ENCODE measurements around the gene EDIL3. TPM values are rescaled to one million over a fixed set of nuclear protein-coding genes. Genes with fewer than 3 reads are reported as not detected.

Gene EDIL3
- total and polyA plus RNA-seq, 2 of the 13 experiments (the other 11 are each of a cell fraction or from before 2014, with no cell fraction given): 0.01 TPM; not detected in 1

GRCh38 chr5:84406111-84406510 is 21.4 kb upstream of the EDIL3 start:
- Histone ChIP-seq H3K79me2 (ENCODE audit: insufficient read depth, low read length) (no peaks in the 10 kb centered on the region), H2AFZ (ENCODE audit: low read length) (no peak overlapping the region), H3K9ac (ENCODE audit: insufficient read depth, low read depth, low read length) (no peak overlapping the region), H3K4me2 (ENCODE audit: low read depth, low read length) (no peak overlapping the region), H3K36me3 (replicated peaks in 1 of 2; ENCODE audit: control insufficient read depth in 1 of 2, insufficient read depth in 2 of 2, low read length in 2 of 2) (no peaks in the 10 kb centered on the region), H3K27ac (ENCODE audit: extremely low read length, insufficient read depth, low read length) (no peak overlapping the region), H3K4me1 (ENCODE audit: insufficient read depth, low read length) (no peaks in the 10 kb centered on the region), H3K27me3 (ENCODE audit: control insufficient read depth in 1 of 2, insufficient read depth in 2 of 2, low read length in 2 of 2) (no peaks in the 10 kb centered on the region), H3K9me3 (ENCODE audit: low read length) (no peaks in the 10 kb centered on the region), H3K4me3 (replicated peaks in 1 of 3; ENCODE audit: insufficient read depth in 1 of 3, low read depth in 2 of 3, low read length in 3 of 3) (no peak overlapping the region), H4K20me1 (ENCODE audit: insufficient read depth, low read length) (no peaks in the 10 kb centered on the region)
- WGBS (ENCODE audit: low lambda C conversion rate): 0% methylated on average over 1 of the region's 1 CpG
- no peak for DNase-seq (ENCODE audit: low spot score)
- FAIRE-seq: no peak
- TF ChIP-seq PTBP1 (IDR thresholded peaks at IDR 0.05; ENCODE audit: low read depth, low read length, poor library complexity, severe bottlenecking): no peak
- no peak for TF ChIP-seq PPARG (CRISPR knock-in tag; conservative IDR thresholded peaks at IDR 0.05)
- no peak for TF ChIP-seq CBX2 (IDR thresholded peaks at IDR 0.05; ENCODE audit: low read depth, low read length)
- no peak for TF ChIP-seq CBX2 (CRISPR knock-in tag; IDR thresholded peaks at IDR 0.05; ENCODE audit: low read depth)
- no peak for TF ChIP-seq ZNF343 (CRISPR knock-in tag; IDR thresholded peaks at IDR 0.05)
- no peak for TF ChIP-seq NFIC (IDR thresholded peaks at IDR 0.05; ENCODE audit: low read length)
- TF ChIP-seq SOX13 (IDR thresholded peaks at IDR 0.05): no peak
- TF ChIP-seq SOX13 (CRISPR knock-in tag; conservative IDR thresholded peaks at IDR 0.05 in 1 of 2, IDR thresholded peaks at IDR 0.05 in 1 of 2): no peak
- TF ChIP-seq ZNF225 (CRISPR knock-in tag; IDR thresholded peaks at IDR 0.05): no peak
- no peak for TF ChIP-seq RXRA (CRISPR knock-in tag; IDR thresholded peaks at IDR 0.05)
- no peak for TF ChIP-seq SNAI1 (CRISPR knock-in tag; IDR thresholded peaks at IDR 0.05; ENCODE audit: borderline replicate concordance)
- TF ChIP-seq POLR2AphosphoS5 (IDR thresholded peaks at IDR 0.05; ENCODE audit: low read depth, low read length): no peak
- TF ChIP-seq MTF2 (CRISPR knock-in tag; IDR thresholded peaks at IDR 0.05; ENCODE audit: borderline replicate concordance): no peak
- no peak for TF ChIP-seq NR2F2 (IDR thresholded peaks at IDR 0.05; ENCODE audit: borderline replicate concordance, low read depth)
- no peak for TF ChIP-seq ZNF891 (CRISPR knock-in tag; IDR thresholded peaks at IDR 0.05)
- TF ChIP-seq PRDM10 (CRISPR knock-in tag; IDR thresholded peaks at IDR 0.05; ENCODE audit: low read depth): no peak
- POLR2A ChIA-PET: no interaction called here
- CTCF ChIA-PET (ENCODE audit: low intra/inter-chr PET ratio, low total read pairs): no interaction called here
- intact Hi-C loops (cut with micrococcal nuclease; ENCODE audit: unreplicated experiment) (no loop called here), in situ Hi-C loops (cut with HindIII; ENCODE audit: extremely low pct_ligation_motif_present, low pct_unique_long_range_greater_than_20kb) (no loop called here)
- no TSS peak for BruUV-seq (replicated peaks)
- no peak for ATAC-seq

Measured in HepG2 (cell line).